ENCODE measurements around the gene GRM4.
"Not testable (repeated sequence)": the region's sequence is repeated elsewhere in the genome, so short reads cannot be mapped to it uniquely, and the experiment has no call there.

GRM4 gene

GRCh38 chr6:34146021-34146782 is at the start of gene GRM4:
Gene GRM4, minus strand, starts transcription at chr6:34146087. Its CDS starts 12,591 bp downstream, at chr6:34133496.
- DNase-seq (ENCODE audit: low read depth in 2 of 2) = no peak

GRCh38 chr6:34194772-34195171 is 48.9 kb upstream of the GRM4 start:
- no peak for DNase-seq (ENCODE audit: low read depth in 2 of 2)

- DNase-seq (ENCODE audit: low read depth in 2 of 2) = no peak
Measured at GRCh38 chr6:34190504-34191122, 44.7 kb upstream of the GRM4 start.

GRCh38 chr6:34189806-34190503 is 44.1 kb upstream of the GRM4 start:
- peak in 1 of 2 donors; percentile 35 for DNase-seq (ENCODE audit: low read depth in 2 of 2)

- not testable (repeated sequence) for DNase-seq (ENCODE audit: low read depth in 2 of 2)
Measured at GRCh38 chr6:34184726-34185125, 38.8 kb upstream of the GRM4 start.

GRCh38 chr6:34182751-34183531 is 37.1 kb upstream of the GRM4 start:
- peak; percentile 47 to 67 for DNase-seq (ENCODE audit: low read depth in 2 of 2)

GRCh38 chr6:34181908-34182307 is 36.0 kb upstream of the GRM4 start:
- no peak for DNase-seq (ENCODE audit: low read depth in 2 of 2)

- no peak for DNase-seq (ENCODE audit: low read depth in 2 of 2)
Measured at GRCh38 chr6:34179106-34179720, 33.3 kb upstream of the GRM4 start.

GRCh38 chr6:34178357-34179105 is 32.6 kb upstream of the GRM4 start:
- no peak for DNase-seq (ENCODE audit: low read depth in 2 of 2)

GRCh38 chr6:34177181-34177591 is 31.3 kb upstream of the GRM4 start:
- no peak for DNase-seq (ENCODE audit: low read depth in 2 of 2)

GRCh38 chr6:34176261-34177031 is 30.6 kb upstream of the GRM4 start:
- DNase-seq (ENCODE audit: low read depth in 2 of 2) = no peak

- DNase-seq (ENCODE audit: low read depth in 2 of 2) = no peak
Measured at GRCh38 chr6:34174846-34175399, 29.0 kb upstream of the GRM4 start.

- no peak for DNase-seq (ENCODE audit: low read depth in 2 of 2)
Measured at GRCh38 chr6:34172961-34173775, 27.3 kb upstream of the GRM4 start.

- no peak for DNase-seq (ENCODE audit: low read depth in 2 of 2)
Measured at GRCh38 chr6:34170346-34170745, 24.5 kb upstream of the GRM4 start.

- no peak for DNase-seq (ENCODE audit: low read depth in 2 of 2)
Measured at GRCh38 chr6:34169897-34170296, 24.0 kb upstream of the GRM4 start.

- DNase-seq (ENCODE audit: low read depth in 2 of 2) = no peak
Measured at GRCh38 chr6:34161857-34162515, 16.1 kb upstream of the GRM4 start.

- DNase-seq (ENCODE audit: low read depth in 2 of 2) = no peak
Measured at GRCh38 chr6:34159844-34160243, 14.0 kb upstream of the GRM4 start.

GRCh38 chr6:34158876-34159275 is 13.0 kb upstream of the GRM4 start:
- DNase-seq (ENCODE audit: low read depth in 2 of 2) = no peak
